Thoracic aorta (tissue), 2 donors: Measurements from ENCODE around the gene SPECC1. TPM values are rescaled to one million over a fixed set of nuclear protein-coding genes. Genes with fewer than 3 reads are reported as not detected.

ENCODE experiments used
- ATAC-seq: fragments of 150-250 bp; one replicate; pipeline ENCODE4 v1.8.0; 2017; ENCODE audit warnings: low read depth; ENCODE audit not compliant: insufficient number of reproducible peaks, low FRiP score
- DNase-seq: peaks from one replicate; pipeline ENCODE4 v3.0.0-alpha.2; 2020; ENCODE audit warnings: low spot score
- H3K27ac ChIP-seq, 2 donors: fragments of 200-600 bp; sonication (generic); 1 replicate in 1 of 2; 2 replicates in 1 of 2; pipeline ENCODE4 v1.5.1; 2016; ENCODE audit warnings: mild to moderate bottlenecking in 2 of 2, moderate library complexity in 2 of 2
- H3K27me3 ChIP-seq: fragments of 200-600 bp; sonication (generic); replicated peaks from 2 replicates; pipeline ENCODE4 v1.6.0; 2016; ENCODE audit warnings: mild to moderate bottlenecking; ENCODE audit not compliant: insufficient read depth
- H3K36me3 ChIP-seq: fragments of 200-600 bp; sonication (generic); one replicate; pipeline ENCODE4 v1.5.1; 2016
- H3K4me1 ChIP-seq, 2 donors: fragments of 200-600 bp; sonication (generic); 1 replicate in 1 of 2; 2 replicates in 1 of 2; pipeline versions ENCODE4 v1.5.1 to v1.6.0; 2016; ENCODE audit warnings: low read depth in 2 of 2, mild to moderate bottlenecking in 1 of 2; ENCODE audit not compliant: control insufficient read depth in 1 of 2
- H3K4me3 ChIP-seq: fragments of 200-600 bp; sonication (generic); 2 replicates; pipeline ENCODE4 v1.5.1; 2016; ENCODE audit warnings: mild to moderate bottlenecking
- H3K9me3 ChIP-seq: fragments of 200-600 bp; sonication (generic); 2 replicates; pipeline ENCODE4 v1.5.1; 2016
- total RNA-seq, 2 donors: library from RNA; depleted of rRNA; stranded (reverse); fragments of >200 nt; gene quantifications; one replicate each; pipeline versions ENCODE4 v1.1.0 to v1.2.3, GENCODE V29; 2016
- TF ChIP-seq, protein P1 (sequence below): fragments of 200-600 bp; sonication (generic); IDR thresholded peaks from one replicate; pipeline ENCODE4 v1.5.1; 2019; ENCODE audit warnings: antibody characterized with exemption

SPECC1 gene
- total RNA-seq, 2 donors from 2014 or later, result 89.8 to 91.9 TPM

DNA sequence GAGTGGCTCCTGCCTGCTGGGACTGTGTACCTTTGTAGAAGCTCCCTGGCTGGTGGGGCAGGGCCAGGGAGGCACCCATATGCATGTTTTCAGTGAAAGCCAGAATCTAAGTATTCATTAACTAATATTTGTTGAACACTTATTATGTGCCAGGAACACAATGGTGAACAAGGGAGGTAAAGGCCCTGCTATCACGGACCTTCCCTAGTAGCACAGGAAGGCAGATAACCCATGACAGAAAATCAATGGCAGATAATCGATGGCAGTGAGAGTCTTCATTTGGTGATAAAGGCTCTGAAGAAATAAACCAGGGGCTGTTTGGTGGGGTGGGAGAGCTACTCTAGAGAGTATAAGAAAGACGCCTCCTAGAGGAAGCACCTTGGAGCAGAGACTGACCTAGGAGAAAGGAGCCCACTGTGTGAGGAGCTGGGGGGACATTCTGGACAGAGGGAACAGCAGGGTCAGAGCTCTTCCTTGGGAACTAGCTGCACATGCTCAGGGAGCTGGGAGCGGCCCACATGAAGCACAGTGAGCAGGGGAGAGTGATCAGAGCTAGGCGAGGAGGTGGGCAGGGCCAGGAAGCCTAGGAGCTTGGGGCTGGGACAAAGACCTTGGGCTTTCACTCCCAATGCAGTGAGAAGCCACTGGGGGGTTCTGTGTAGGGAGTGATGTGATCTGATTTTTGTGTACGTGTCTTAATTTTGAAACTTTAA lies 78.5 kb downstream of the SPECC1 start:
- Histone ChIP-seq H3K4me1 (peaks cover 30 to 83% of the 10 kb centered on the region in 2 donors), H3K27ac (peak overlapping the region; percentile 33 to 80), H3K27me3 (no peaks in the 10 kb centered on the region), H3K9me3 (no peaks in the 10 kb centered on the region), H3K36me3 (no peaks in the 10 kb centered on the region), H3K4me3 (no peak overlapping the region)
- DNase-seq, result no peak
- ATAC-seq, result no peak
- TF ChIP-seq, protein P1, sequence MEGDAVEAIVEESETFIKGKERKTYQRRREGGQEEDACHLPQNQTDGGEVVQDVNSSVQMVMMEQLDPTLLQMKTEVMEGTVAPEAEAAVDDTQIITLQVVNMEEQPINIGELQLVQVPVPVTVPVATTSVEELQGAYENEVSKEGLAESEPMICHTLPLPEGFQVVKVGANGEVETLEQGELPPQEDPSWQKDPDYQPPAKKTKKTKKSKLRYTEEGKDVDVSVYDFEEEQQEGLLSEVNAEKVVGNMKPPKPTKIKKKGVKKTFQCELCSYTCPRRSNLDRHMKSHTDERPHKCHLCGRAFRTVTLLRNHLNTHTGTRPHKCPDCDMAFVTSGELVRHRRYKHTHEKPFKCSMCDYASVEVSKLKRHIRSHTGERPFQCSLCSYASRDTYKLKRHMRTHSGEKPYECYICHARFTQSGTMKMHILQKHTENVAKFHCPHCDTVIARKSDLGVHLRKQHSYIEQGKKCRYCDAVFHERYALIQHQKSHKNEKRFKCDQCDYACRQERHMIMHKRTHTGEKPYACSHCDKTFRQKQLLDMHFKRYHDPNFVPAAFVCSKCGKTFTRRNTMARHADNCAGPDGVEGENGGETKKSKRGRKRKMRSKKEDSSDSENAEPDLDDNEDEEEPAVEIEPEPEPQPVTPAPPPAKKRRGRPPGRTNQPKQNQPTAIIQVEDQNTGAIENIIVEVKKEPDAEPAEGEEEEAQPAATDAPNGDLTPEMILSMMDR, result no peak

GRCh38 chr17:20089756-20090547 lies 80.8 kb downstream of the SPECC1 start:
- H3K9me3 ChIP-seq, result no peaks in the 10 kb centered on the region
- H3K36me3 ChIP-seq, result no peaks in the 10 kb centered on the region
- peak overlapping the region; percentile 87 to 98 for H3K27ac ChIP-seq
- H3K4me1 ChIP-seq, result peaks cover 39 to 88% of the 10 kb centered on the region in 2 donors
- TF ChIP-seq, protein P1, result no peak
- ATAC-seq (no peak), DNase-seq (no peak)
- no peak overlapping the region for H3K4me3 ChIP-seq
- no peaks in the 10 kb centered on the region for H3K27me3 ChIP-seq

DNA sequence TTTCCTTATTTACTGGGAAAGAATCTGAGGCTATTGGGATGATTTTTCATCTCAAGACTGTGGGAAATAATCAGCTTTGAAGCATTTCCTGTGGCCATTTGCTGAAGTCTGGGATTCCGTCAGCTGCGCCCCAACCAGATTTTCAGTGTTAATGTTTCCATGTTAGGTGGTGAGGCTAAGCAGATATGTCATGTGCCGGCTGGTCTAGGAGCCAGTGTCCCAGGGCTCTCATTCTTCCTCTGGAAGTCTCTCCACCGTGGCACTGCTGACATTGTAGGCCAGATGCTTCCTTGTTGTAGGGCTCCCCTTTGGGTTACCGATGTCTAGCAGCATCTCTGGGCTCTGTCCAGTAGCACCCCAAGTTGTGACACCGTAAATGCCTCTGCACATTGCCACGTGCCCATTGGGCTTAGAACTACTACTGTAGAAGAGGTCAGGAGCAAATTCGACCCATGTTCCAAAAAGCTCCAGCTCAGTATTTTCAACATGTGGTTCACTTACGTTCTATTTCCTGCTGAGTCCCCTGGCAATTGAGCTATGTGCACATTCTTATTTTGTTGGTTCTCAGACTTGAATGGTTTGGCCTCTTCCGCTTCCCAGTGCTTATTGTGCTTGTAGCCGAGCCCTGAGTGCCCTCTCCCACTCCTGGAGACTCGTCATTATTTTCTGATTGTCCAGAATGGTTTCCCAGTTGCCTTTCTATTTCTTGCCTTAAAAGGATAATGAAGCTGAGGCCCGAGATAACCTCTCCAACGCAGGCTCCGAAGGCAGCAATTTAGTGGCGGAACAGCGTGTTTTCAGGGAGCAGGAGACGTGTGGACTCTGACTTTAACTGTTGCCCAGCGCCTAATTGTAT lies 82.2 kb downstream of the SPECC1 start:
- DNase-seq (peak; percentile 32), ATAC-seq (peak; percentile 80)
- H3K4me1 ChIP-seq, result peaks cover 31 to 86% of the 10 kb centered on the region in 2 donors

DNA sequence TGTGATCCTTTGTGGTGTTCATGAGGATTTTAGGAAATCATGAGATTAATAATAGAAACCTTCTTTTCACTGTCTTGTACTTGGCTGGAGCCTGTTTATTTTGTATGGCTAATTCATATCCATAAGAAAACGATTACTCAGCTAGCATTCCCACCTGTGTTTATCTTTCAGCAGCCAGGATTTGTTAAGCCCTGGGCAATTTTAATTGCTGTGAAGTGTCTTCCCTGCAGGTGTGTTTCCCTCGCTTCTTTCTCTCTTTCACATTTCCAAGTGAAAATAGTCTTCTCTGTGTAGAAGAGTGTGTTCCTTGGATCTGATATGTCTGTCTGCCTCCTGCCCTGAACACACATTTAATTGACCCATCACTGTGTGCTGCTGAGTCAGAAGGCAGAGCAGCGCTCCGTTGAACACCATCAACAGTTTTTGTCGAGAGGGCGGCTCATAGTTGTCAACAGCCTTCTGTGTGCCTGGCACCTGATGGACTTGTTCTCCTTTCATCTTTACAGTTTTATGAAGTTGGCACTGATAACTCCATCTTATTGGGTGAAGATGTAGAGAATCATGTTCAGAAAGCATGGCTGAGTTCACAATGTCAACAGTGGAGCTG lies 83.2 kb downstream of the SPECC1 start:
- Histone ChIP-seq H3K36me3 (peaks cover 4% of the 10 kb centered on the region), H3K4me3 (peak overlapping the region; percentile 43), H3K27ac (peak overlapping the region; percentile 87 to 98), H3K27me3 (no peaks in the 10 kb centered on the region), H3K9me3 (no peaks in the 10 kb centered on the region), H3K4me1 (peaks cover 31 to 80% of the 10 kb centered on the region in 2 donors)
- DNase-seq (no peak), ATAC-seq (no peak)
- TF ChIP-seq, protein P1, result no peak

More for the DNA sequence above, 82.2 kb downstream of the SPECC1 start:
- H3K36me3 ChIP-seq, result no peaks in the 10 kb centered on the region
- TF ChIP-seq, protein P1, result no peak
- no peaks in the 10 kb centered on the region for H3K9me3 ChIP-seq
- peak overlapping the region; percentile 43 for H3K4me3 ChIP-seq
- H3K27me3 ChIP-seq, result no peaks in the 10 kb centered on the region
- H3K27ac ChIP-seq, result peak overlapping the region; percentile 87 to 98
